Aorta (tissue), 5 donors: Measurements from ENCODE around the gene B4GALNT3. TPM values are rescaled to one million over a fixed set of nuclear protein-coding genes. Genes with fewer than 3 reads are reported as not detected.
A peak's percentile ranks its signal among the peaks of the same experiment; 100 is the strongest.

Experiments used
- ATAC-seq: fragments of 200-7000 bp; cut with Tn5 transposase; one replicate; pipeline ENCODE4 v1.9.1; 2022; ENCODE audit warnings: moderate library complexity; ENCODE audit not compliant: low FRiP score
- DNase-seq, 2 donors: peaks; one replicate each; pipeline ENCODE4 v3.0.0-alpha.2; 2020
- H3K27ac ChIP-seq, 2 donors: one replicate each; pipeline ENCODE4 v1.5.1; 2013; ENCODE audit warnings: low read length in 2 of 2, mild to moderate bottlenecking in 2 of 2, moderate library complexity in 2 of 2, control low read depth in 1 of 2, inconsistent platforms in 1 of 2, low read depth in 1 of 2
- H3K27me3 ChIP-seq, 2 donors: one replicate each; pipeline ENCODE4 v1.6.1; 2013; ENCODE audit warnings: control low read depth in 1 of 2, low read length in 1 of 2, mild to moderate bottlenecking in 1 of 2, moderate library complexity in 1 of 2; ENCODE audit not compliant: insufficient read depth in 2 of 2, control insufficient read depth in 1 of 2
- H3K36me3 ChIP-seq, 2 donors: one replicate each; pipeline ENCODE4 v1.6.1; 2013; ENCODE audit warnings: control low read depth in 1 of 2, low read length in 1 of 2, mild to moderate bottlenecking in 1 of 2; ENCODE audit not compliant: insufficient read depth in 2 of 2, control insufficient read depth in 1 of 2
- H3K4me1 ChIP-seq, 2 donors: one replicate each; pipeline ENCODE4 v1.6.1; 2013; ENCODE audit warnings: low read length in 2 of 2, control low read depth in 1 of 2, mild to moderate bottlenecking in 1 of 2, moderate library complexity in 1 of 2; ENCODE audit not compliant: insufficient read depth in 2 of 2, control insufficient read depth in 1 of 2
- H3K4me3 ChIP-seq, 2 donors: one replicate each; pipeline ENCODE4 v1.5.1; 2013; ENCODE audit warnings: low read length in 2 of 2, control low read depth in 1 of 2, mild to moderate bottlenecking in 1 of 2
- H3K9me3 ChIP-seq: one replicate; pipeline ENCODE4 v1.6.1; 2013; ENCODE audit warnings: mild to moderate bottlenecking, low read length; ENCODE audit not compliant: control insufficient read depth
- whole genome bisulfite sequencing, 2 donors: extraction: QIAGEN DNeasy Blood & Tissue Kit; methylation state at CpG; one replicate each; pipeline ENCODE4 v1.1.7; 2013; 5-methylcytosine and 5-hydroxymethylcytosine counted together
- intact Hi-C, 2 donors: fragments of 100-400 bp; cut with DNase I; formaldehyde crosslinking; loops; one replicate each; pipeline versions ENCODE4 v1.14.2 to v1.15.0; 2022
- polyA plus RNA-seq, 2 donors: library from polyadenylated mRNA; stranded (reverse); fragments of 200-250 nt; gene quantifications; one replicate each; pipeline ENCODE4 v1.2.3, GENCODE V29; 2013
- total RNA-seq, 2 donors: library from RNA; stranded (reverse); fragmentation: NEBNext Ultra II Directional; extraction: Animal tissue kit (Norgen Biotek cat#: 25700); gene quantifications; one replicate each; pipeline ENCODE4 v1.2.1, GENCODE V29; 2021
- donor health status: healthy with polysubstance abuse.
- donor health status: Bipolar disorder and iron deficiency.
- donor health status: DM: no; HTN: no; CAD: no.
- donor health status: DM: no; HTN: no; CAD: no.
- donor health status: DM: yes; HTN: yes; CAD: no.

B4GALNT3 gene
- total and polyA plus RNA-seq, 4 donors: 10.3 to 29.9 (median 18.9) TPM

DNA sequence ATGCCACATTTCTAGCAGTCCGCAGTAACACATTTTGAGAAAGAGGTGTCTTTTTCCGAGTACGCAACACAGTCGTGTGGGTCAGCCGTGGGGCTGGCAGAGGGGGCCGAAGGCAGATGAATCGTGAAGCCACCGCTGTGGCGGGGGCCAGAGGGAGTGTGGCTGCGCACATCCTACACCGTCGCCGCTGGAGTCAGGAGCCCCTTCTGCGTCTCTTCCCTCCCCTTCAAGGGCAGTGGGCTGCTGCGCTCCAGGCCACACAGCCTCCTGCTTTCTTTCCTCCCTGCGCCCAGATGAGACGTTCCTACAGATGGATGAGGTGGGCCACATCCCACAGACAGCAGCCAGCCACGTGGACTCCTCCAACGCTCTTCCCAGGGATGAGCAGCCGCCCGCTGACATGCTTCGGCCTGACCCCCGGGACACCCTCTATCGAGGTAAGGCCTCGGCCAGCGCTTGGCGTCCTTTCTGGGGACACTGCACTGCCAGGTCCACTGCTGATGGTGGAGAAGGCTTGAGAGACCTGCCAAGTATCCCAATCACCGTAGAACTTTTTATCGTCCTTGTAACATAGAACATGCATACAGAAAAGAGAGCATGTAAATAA, 89.8 kb downstream of the B4GALNT3 start:
- 87 to 90% methylated on average over 27 to 29 of the region's 29 CpGs for WGBS, 2 donors
- peak in 1 of 2 donors; percentile 40 for DNase-seq
- no peak overlapping the region for H3K27ac ChIP-seq
- H3K4me3 ChIP-seq: no peak overlapping the region
- no peaks in the 10 kb centered on the region for H3K27me3 ChIP-seq
- peaks cover 0 to 2% of the 10 kb centered on the region in 2 donors for H3K36me3 ChIP-seq
- intact Hi-C loops: loop anchor here in 1 of 2 donors (5.0 kb wide), 1 partner anchor 47 kb away; no protein-coding TSS in a partner anchor
- no peaks in the 10 kb centered on the region for H3K9me3 ChIP-seq
- no peak for ATAC-seq
- no peaks in the 10 kb centered on the region for H3K4me1 ChIP-seq

GRCh38 chr12:550473-551260, 90.9 kb downstream of the B4GALNT3 start:
- 67 to 69% methylated on average over 18 of the region's 18 CpGs for WGBS, 2 donors
- H3K4me3 ChIP-seq: no peak overlapping the region
- H3K4me1 ChIP-seq: no peaks in the 10 kb centered on the region
- no peak overlapping the region for H3K27ac ChIP-seq
- DNase-seq (peak in 1 of 2 donors; percentile 62), ATAC-seq (no peak)
- no peaks in the 10 kb centered on the region for H3K9me3 ChIP-seq
- intact Hi-C loops: no loop called here
- no peaks in the 10 kb centered on the region for H3K27me3 ChIP-seq
- peaks cover 0 to 2% of the 10 kb centered on the region in 2 donors for H3K36me3 ChIP-seq

GRCh38 chr12:552466-552865, 92.7 kb downstream of the B4GALNT3 start:
- no peaks in the 10 kb centered on the region for H3K4me1 ChIP-seq
- 20 to 23% methylated on average over 6 of the region's 6 CpGs for WGBS, 2 donors
- H3K9me3 ChIP-seq: no peaks in the 10 kb centered on the region
- H3K4me3 ChIP-seq: no peak overlapping the region
- intact Hi-C loops: no loop called here
- ATAC-seq (peak; percentile 44), DNase-seq (peak; percentile 46 to 76)
- H3K36me3 ChIP-seq: peaks cover 0 to 2% of the 10 kb centered on the region in 2 donors
- no peak overlapping the region for H3K27ac ChIP-seq
- H3K27me3 ChIP-seq: no peaks in the 10 kb centered on the region

DNA sequence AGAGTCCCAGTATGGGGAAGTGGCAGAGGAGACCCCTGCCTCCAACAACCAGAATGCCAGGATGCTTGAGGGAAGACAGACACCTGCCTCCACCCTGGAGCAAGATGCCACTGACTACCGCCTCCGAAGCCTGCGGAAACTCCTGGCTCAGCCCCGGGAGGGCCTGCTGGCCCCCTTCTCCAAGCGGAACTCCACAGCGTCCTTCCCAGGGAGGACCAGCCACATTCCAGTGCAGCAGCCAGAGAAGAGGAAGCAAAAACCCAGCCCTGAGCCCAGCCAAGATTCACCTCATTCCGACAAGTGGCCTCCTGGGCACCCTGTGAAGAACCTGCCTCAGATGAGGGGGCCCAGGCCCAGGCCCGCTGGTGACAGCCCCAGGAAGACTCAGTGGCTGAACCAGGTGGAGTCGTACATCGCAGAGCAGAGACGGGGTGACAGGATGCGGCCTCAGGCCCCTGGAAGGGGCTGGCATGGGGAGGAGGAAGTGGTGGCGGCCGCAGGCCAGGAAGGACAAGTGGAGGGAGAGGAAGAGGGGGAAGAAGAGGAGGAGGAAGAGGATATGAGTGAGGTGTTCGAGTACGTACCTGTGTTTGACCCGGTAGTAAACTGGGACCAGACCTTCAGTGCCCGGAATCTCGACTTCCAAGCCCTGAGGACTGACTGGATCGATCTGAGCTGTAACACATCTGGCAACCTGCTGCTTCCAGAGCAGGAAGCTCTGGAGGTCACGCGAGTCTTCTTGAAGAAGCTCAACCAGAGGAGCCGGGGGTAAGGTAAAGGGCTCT, 93.7 kb downstream of the B4GALNT3 start:
- 86 to 88% methylated on average over 21 to 23 of the region's 23 CpGs for WGBS, 2 donors
- no peaks in the 10 kb centered on the region for H3K27me3 ChIP-seq
- H3K9me3 ChIP-seq: no peaks in the 10 kb centered on the region
- intact Hi-C loops: no loop called here
- H3K4me3 ChIP-seq: no peak overlapping the region
- ATAC-seq (no peak), DNase-seq (peak; percentile 46 to 77)
- H3K4me1 ChIP-seq: no peaks in the 10 kb centered on the region
- H3K27ac ChIP-seq: no peak overlapping the region
- H3K36me3 ChIP-seq: peaks cover 0 to 2% of the 10 kb centered on the region in 2 donors

- H3K36me3 ChIP-seq: peaks cover 0 to 2% of the 10 kb centered on the region in 2 donors
- no peak for ATAC-seq
- 77 to 82% methylated on average over 8 of the region's 8 CpGs for WGBS, 2 donors
- H3K9me3 ChIP-seq: no peaks in the 10 kb centered on the region
- no peaks in the 10 kb centered on the region for H3K27me3 ChIP-seq
- H3K27ac ChIP-seq: no peak overlapping the region
- H3K4me1 ChIP-seq: no peaks in the 10 kb centered on the region
- no peak overlapping the region for H3K4me3 ChIP-seq
- peak; percentile 30 to 38 for DNase-seq
- intact Hi-C loops: no loop called here
Measured at GRCh38 chr12:554001-554285, 94.2 kb downstream of the B4GALNT3 start.

- H3K4me3 ChIP-seq: no peak overlapping the region
- no peak overlapping the region for H3K27ac ChIP-seq
- ATAC-seq (no peak), DNase-seq (peak in 1 of 2 donors; percentile 45)
- no peaks in the 10 kb centered on the region for H3K9me3 ChIP-seq
- WGBS, 2 donors: 83 to 85% methylated on average over 20 of the region's 20 CpGs
- H3K27me3 ChIP-seq: no peaks in the 10 kb centered on the region
- intact Hi-C loops: no loop called here
- no peaks in the 10 kb centered on the region for H3K4me1 ChIP-seq
- no peaks in the 10 kb centered on the region for H3K36me3 ChIP-seq
Measured at GRCh38 chr12:556498-556897, 96.8 kb downstream of the B4GALNT3 start.

- ATAC-seq (no peak), DNase-seq (no peak)
- no peaks in the 10 kb centered on the region for H3K36me3 ChIP-seq
- intact Hi-C loops: no loop called here
- H3K27ac ChIP-seq: no peak overlapping the region
- H3K4me3 ChIP-seq: no peak overlapping the region
- H3K9me3 ChIP-seq: no peaks in the 10 kb centered on the region
- H3K4me1 ChIP-seq: no peaks in the 10 kb centered on the region
- H3K27me3 ChIP-seq: no peaks in the 10 kb centered on the region
- 84 to 89% methylated on average over 4 of the region's 4 CpGs for WGBS, 2 donors
Measured at GRCh38 chr12:558580-558979, 98.8 kb downstream of the B4GALNT3 start.

DNA sequence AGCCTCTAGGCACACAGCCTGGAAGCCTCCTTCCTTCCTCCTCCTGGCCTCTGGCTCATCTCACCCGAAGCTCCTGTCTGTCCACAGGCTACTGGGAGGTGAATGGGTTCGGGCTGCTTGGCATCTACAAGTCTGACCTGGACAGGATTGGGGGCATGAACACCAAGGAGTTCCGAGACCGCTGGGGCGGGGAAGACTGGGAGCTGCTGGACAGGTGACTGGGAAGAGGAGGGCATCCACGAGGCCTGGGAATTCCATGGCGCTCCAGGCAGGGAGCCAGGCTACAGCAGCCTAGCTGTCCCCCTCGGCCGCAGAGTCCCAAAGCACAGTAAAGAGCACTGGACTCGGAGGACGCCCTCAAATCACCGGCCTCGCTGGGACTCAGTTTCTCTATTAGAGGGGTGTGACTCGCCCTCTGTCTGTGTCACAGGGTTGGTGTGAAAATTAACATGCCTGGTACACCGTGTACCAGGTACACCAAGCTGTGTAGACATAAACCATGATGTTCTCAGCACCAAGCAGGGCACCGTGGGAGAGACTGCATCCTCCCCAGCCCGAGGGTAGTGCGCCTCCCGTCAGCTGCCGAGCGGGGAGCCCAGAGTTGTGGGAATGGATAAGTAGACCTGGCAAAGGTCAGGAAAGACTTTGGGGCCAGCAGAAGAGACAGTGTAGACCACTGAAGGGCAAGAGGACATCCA, 99.6 kb downstream of the B4GALNT3 start:
- intact Hi-C loops: no loop called here
- 86 to 90% methylated on average over 21 of the region's 21 CpGs for WGBS, 2 donors

More for the DNA sequence above, 99.6 kb downstream of the B4GALNT3 start:
- ATAC-seq (no peak), DNase-seq (no peak)
- no peaks in the 10 kb centered on the region for H3K36me3 ChIP-seq
- H3K27ac ChIP-seq: no peak overlapping the region
- no peaks in the 10 kb centered on the region for H3K4me1 ChIP-seq
- no peaks in the 10 kb centered on the region for H3K27me3 ChIP-seq
- H3K9me3 ChIP-seq: no peaks in the 10 kb centered on the region
- H3K4me3 ChIP-seq: no peak overlapping the region
